A673 (cell line): ENCODE results near the gene CHST15.

ENCODE experiments used
- EZH2 ChIP-seq: fragments of 200-600 bp; sonication (generic); IDR thresholded peaks from 2 replicates; pipeline ENCODE4 v1.6.1; 2017; ENCODE audit warnings: borderline replicate concordance, low read depth, mild to moderate bottlenecking, mixed read lengths, antibody characterized with exemption, low read length; ENCODE audit not compliant: poor library complexity, severe bottlenecking
- TF ChIP-seq, protein P1 (sequence below): fragments of 300-800, 200-600 bp; sonication (generic); conservative IDR thresholded peaks from 2 replicates; pipeline ENCODE4 v1.5.1; 2017; ENCODE audit warnings: low read depth, mild to moderate bottlenecking, antibody characterized with exemption, low read length, moderate library complexity, mixed read lengths

DNA sequence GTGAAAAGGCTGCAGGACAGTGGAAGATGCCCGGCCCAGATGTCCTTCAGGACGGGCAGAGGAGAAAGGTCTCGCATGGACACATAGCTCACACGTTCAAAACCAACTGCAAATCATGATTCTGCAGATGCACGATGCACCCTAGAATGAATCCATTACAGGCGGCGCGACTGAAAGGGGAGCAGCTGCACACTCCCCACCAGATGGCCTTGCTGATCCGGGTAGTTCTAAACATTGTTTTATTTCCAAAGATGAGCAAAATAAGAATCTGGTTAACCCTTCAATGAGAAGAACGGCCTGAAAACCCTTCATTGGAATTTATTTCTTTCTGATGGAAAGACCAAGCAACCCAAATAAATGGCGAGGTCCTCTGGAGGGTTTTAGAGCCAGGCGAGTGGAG lies 33.8 kb downstream of the CHST15 start:
- TF ChIP-seq, protein P1, sequence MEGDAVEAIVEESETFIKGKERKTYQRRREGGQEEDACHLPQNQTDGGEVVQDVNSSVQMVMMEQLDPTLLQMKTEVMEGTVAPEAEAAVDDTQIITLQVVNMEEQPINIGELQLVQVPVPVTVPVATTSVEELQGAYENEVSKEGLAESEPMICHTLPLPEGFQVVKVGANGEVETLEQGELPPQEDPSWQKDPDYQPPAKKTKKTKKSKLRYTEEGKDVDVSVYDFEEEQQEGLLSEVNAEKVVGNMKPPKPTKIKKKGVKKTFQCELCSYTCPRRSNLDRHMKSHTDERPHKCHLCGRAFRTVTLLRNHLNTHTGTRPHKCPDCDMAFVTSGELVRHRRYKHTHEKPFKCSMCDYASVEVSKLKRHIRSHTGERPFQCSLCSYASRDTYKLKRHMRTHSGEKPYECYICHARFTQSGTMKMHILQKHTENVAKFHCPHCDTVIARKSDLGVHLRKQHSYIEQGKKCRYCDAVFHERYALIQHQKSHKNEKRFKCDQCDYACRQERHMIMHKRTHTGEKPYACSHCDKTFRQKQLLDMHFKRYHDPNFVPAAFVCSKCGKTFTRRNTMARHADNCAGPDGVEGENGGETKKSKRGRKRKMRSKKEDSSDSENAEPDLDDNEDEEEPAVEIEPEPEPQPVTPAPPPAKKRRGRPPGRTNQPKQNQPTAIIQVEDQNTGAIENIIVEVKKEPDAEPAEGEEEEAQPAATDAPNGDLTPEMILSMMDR, result no peak
- TF ChIP-seq EZH2, result no peak
